GDM1 (cell line): ENCODE data around the gene HLTF.
"Not testable (repeated sequence)": the region's sequence is repeated elsewhere in the genome, so short reads cannot be mapped to it uniquely, and the experiment has no call there.

Experiments used
- DNase-seq: peaks from one replicate; lab custom pipeline; 2025; lab: John Stamatoyannopoulos, UW

The HLTF gene

GRCh38 chr3:148991219-148992026 lies 94.9 kb downstream of the HLTF start, which contains the start of gene GYG1:
TSS of gene GYG1 (plus strand) at chr3:148991540. CDS start at chr3:148991641, 101 bp downstream.
- DNase-seq = peak; percentile 69

GRCh38 chr3:148990236-148990635 lies 96.1 kb downstream of the HLTF start:
- no peak for DNase-seq

- DNase-seq = not testable (repeated sequence)
Observed at GRCh38 chr3:148987551-148987950, 98.8 kb downstream of the HLTF start.

- no peak for DNase-seq
Observed at GRCh38 chr3:148981273-148981672, 105.1 kb downstream of the HLTF start.
